Epithelial cell of proximal tubule (primary cell): Measurements from ENCODE around the gene ZNF438. TPM values are rescaled to one million over a fixed set of nuclear protein-coding genes. Genes with fewer than 3 reads are reported as not detected.

Experiments
- DNase-seq: peaks from one replicate; pipeline ENCODE4 v3.0.0-alpha.2; 2011; ENCODE audit warnings: low read depth
- H3K4me3 ChIP-seq: 2 replicates; pipeline ENCODE4 v1.5.1; 2011; ENCODE audit warnings: low read depth, mild to moderate bottlenecking, low read length
- CTCF ChIP-seq: conservative IDR thresholded peaks from 2 replicates; pipeline ENCODE4 v1.5.1; 2012; ENCODE audit warnings: low read depth, mild to moderate bottlenecking, low read length
- total RNA-seq: library from RNA; depleted of rRNA; stranded (reverse); fragments of >200 nt; gene quantifications from 2 replicates; pipeline ENCODE4 v1.2.3, GENCODE V29; 2015

ZNF438 gene
- total RNA-seq, 1 donor from 2014 or later: 4.2 TPM

GRCh38 chr10:30829901-30830300 lies 201.8 kb downstream of the ZNF438 start:
- no peak for TF ChIP-seq CTCF
- no peak for DNase-seq
- H3K4me3 ChIP-seq: no peak overlapping the region

DNA sequence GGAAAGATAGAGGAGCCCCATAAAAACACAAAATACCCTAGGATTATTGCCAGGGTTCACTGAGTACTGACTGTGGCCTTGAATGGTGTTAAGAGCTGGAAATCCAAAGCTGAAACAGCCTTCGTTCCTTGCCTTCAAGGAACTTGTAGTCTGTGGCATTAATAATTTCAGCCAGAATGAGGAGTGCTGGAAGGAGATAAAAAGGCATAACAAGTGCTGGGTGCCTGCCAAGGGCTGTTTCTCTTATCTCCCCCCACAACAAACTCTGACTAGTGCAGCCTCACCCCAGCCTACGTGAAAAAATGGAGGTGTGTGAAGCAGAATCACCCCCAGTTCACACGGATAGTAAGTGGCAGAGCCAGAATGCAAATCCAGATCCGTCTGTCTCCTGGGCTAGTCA lies 203.0 kb downstream of the ZNF438 start:
- H3K4me3 ChIP-seq: no peak overlapping the region
- DNase-seq: no peak
- TF ChIP-seq CTCF: no peak

DNA sequence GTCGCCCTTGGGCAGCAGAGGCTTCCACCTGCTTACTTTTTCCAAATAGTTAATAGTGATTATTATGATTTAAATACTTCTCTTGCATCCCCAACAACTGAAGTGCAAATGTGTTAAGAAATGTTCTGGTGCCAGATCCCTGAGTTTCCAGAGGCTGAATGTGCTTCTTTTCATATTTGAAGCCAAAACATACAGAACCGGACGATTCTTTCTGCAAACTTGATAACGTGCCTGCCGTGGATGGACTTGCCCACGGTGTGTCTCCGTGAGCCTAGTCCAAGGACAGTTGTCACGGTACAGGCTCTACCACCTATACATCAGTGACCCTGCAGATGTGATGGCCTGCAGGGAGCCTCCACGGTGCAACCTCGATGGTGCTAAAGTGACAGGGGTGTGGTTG lies 203.5 kb downstream of the ZNF438 start:
- no peak for TF ChIP-seq CTCF
- H3K4me3 ChIP-seq: no peak overlapping the region
- DNase-seq: no peak

DNA sequence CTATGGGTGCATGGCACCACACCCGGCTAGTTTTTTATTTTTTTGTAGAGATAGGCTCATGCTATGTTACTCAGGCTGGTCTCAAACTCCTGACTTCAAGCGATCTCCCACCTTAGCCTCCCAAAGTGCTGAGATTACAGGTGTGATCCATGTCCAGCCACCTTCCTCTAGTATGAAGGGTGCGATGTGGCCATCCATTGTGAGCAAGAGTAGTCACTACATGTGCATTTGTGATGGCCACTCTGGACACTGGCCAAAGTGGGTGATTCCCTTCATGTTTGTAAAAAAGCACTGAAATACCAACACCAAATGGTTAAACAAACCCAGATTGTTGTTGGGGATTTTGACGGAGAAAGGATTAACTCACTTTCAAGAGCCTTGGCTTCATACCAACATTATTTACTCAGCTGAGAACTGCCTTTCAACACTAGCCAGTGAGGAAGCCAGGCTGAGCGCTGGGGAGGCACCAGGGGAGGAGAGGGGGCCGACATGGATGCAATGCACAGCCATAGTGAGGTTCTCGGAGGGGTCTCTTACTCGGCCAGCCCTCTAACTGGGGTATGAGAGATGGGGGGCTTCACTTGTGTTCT lies 204.0 kb downstream of the ZNF438 start:
- TF ChIP-seq CTCF: no peak

GRCh38 chr10:30826679-30827078 lies 205.0 kb downstream of the ZNF438 start:
- H3K4me3 ChIP-seq: no peak overlapping the region
- no peak for TF ChIP-seq CTCF
- no peak for DNase-seq

More for the DNA sequence above, 204.0 kb downstream of the ZNF438 start:
- no peak overlapping the region for H3K4me3 ChIP-seq
- no peak for DNase-seq

GRCh38 chr10:30825495-30825894 lies 206.2 kb downstream of the ZNF438 start:
- TF ChIP-seq CTCF: no peak

GRCh38 chr10:30825022-30825421 lies 206.6 kb downstream of the ZNF438 start:
- DNase-seq: no peak
- no peak for TF ChIP-seq CTCF
- no peak overlapping the region for H3K4me3 ChIP-seq

More at GRCh38 chr10:30825495-30825894, 206.2 kb downstream of the ZNF438 start:
- no peak overlapping the region for H3K4me3 ChIP-seq
- no peak for DNase-seq
